ENCODE results near the gene FNBP1L. TPM values are rescaled to one million over a fixed set of nuclear protein-coding genes. Genes with fewer than 3 reads are reported as not detected.

FNBP1L gene
- polyA plus RNA-seq, 1 of the 3 experiments (the other 2 are of a cell fraction): 16.5 TPM

GRCh38 chr1:93450321-93450720, 2.4 kb downstream of the FNBP1L start (continued):
- no peak for TF ChIP-seq RAD21 (IDR thresholded peaks at IDR 0.05; ENCODE audit: low read length)
- TF ChIP-seq YY1 (IDR thresholded peaks at IDR 0.05; ENCODE audit: low read depth): no peak
- no peak for TF ChIP-seq FOXJ3 (CRISPR knock-in tag; IDR thresholded peaks at IDR 0.05)
- no peak for TF ChIP-seq CTCF (IDR thresholded peaks at IDR 0.05)
- no peak for TF ChIP-seq TEAD4 (IDR thresholded peaks at IDR 0.05; ENCODE audit: borderline replicate concordance, insufficient read depth)

GRCh38 chr1:93453911-93454310, 6.0 kb downstream of the FNBP1L start:
- no peak overlapping the region for H3K4me3 ChIP-seq (ENCODE audit: low read depth in 2 of 2, low read length in 1 of 2)
- no peak overlapping the region for H3K27ac ChIP-seq (ENCODE audit: low read depth in 2 of 2, low read length in 1 of 2)
- H3K4me2 ChIP-seq: 0 out of 2 replicates have a peak overlapping the region, but pooled peaks have one; percentile 7
- no peaks in the 10 kb centered on the region for H3K9me3 ChIP-seq
- no peak for DNase-seq
- peaks cover 99% of the 10 kb centered on the region for H3K79me2 ChIP-seq (ENCODE audit: insufficient read depth)
- WGBS (ENCODE audit: low lambda C conversion rate): 75% methylated on average over 1 of the region's 1 CpG
- H4K20me1 ChIP-seq (ENCODE audit: insufficient read depth): peaks cover 82% of the 10 kb centered on the region
- no peaks in the 10 kb centered on the region for H3K9me2 ChIP-seq
- peaks cover 5% of the 10 kb centered on the region for H3F3A ChIP-seq (replicated peaks; ENCODE audit: insufficient read depth)
- no peaks in the 10 kb centered on the region for H3K27me3 ChIP-seq (ENCODE audit: insufficient read depth)
- ChIA-PET POLR2A (no interaction called here), CTCF (interaction anchor here (0.6 kb wide), 1 partner anchor 21 kb away, joined by 3 read pairs; no protein-coding TSS in a partner anchor)
- no peak overlapping the region for H2AFZ ChIP-seq (ENCODE audit: low read depth)
- no peak overlapping the region for H3K9ac ChIP-seq
- 0 out of 2 replicates have a peak, but pooled peaks have one; percentile 13 for TF ChIP-seq PBX3 (IDR thresholded peaks at IDR 0.05)
- no peak for TF ChIP-seq ELF1 (IDR thresholded peaks at IDR 0.05)
- TF ChIP-seq GABPA (IDR thresholded peaks at IDR 0.05; ENCODE audit: low read depth): no peak
- no peak for TF ChIP-seq TEAD4 (IDR thresholded peaks at IDR 0.05; ENCODE audit: borderline replicate concordance, insufficient read depth)
- no peak for TF ChIP-seq POLR2AphosphoS5 (IDR thresholded peaks at IDR 0.05; ENCODE audit: low read depth, low read length)
- 0 out of 2 replicates have a peak, but pooled peaks have one; percentile 7 for TF ChIP-seq TCF12 (IDR thresholded peaks at IDR 0.05)
- TF ChIP-seq TAF1 (IDR thresholded peaks at IDR 0.05; ENCODE audit: borderline replicate concordance, low read depth, low read length): no peak
- TF ChIP-seq JUND (IDR thresholded peaks at IDR 0.05): peak; percentile 45
- TF ChIP-seq IRF3 (IDR thresholded peaks at IDR 0.05; ENCODE audit: low read depth, low read length): no peak
- TF ChIP-seq FOSL2 (IDR thresholded peaks at IDR 0.05; ENCODE audit: borderline replicate concordance, low read depth): peak; percentile 62
- no peak for TF ChIP-seq RCOR1 (IDR thresholded peaks at IDR 0.05; ENCODE audit: low read length)
- TF ChIP-seq SIN3A (IDR thresholded peaks at IDR 0.05; ENCODE audit: borderline replicate concordance, low read depth, low read length): no peak
- no peak for TF ChIP-seq SMC3 (IDR thresholded peaks at IDR 0.05; ENCODE audit: low read depth, low read length)
- TF ChIP-seq GATA2 (CRISPR knock-in tag; IDR thresholded peaks at IDR 0.05): no peak
- H3K36me3 ChIP-seq (replicated peaks in 1 of 2; ENCODE audit: control insufficient read depth in 1 of 2, insufficient read depth in 2 of 2, low read length in 1 of 2): peaks cover 0 to 13% of the 10 kb centered on the region in 2 experiments
- peaks cover 7 to 15% of the 10 kb centered on the region in 2 experiments; a peak in 2 of 4 replicates for H3K4me1 ChIP-seq (ENCODE audit: control insufficient read depth in 1 of 2, insufficient read depth in 2 of 2, low read depth in 1 of 2, low read length in 1 of 2)

Measured in SK-N-SH (cell line).